HG03571 (cell line): ENCODE measurements around the gene NLRP5.

Experiments
- ATAC-seq: cut with Tn5 transposase; IDR thresholded peaks from one replicate; pipeline ENCODE4 v1.9.1; 2021; ENCODE audit not compliant: unreplicated experiment

Gene NLRP5

DNA sequence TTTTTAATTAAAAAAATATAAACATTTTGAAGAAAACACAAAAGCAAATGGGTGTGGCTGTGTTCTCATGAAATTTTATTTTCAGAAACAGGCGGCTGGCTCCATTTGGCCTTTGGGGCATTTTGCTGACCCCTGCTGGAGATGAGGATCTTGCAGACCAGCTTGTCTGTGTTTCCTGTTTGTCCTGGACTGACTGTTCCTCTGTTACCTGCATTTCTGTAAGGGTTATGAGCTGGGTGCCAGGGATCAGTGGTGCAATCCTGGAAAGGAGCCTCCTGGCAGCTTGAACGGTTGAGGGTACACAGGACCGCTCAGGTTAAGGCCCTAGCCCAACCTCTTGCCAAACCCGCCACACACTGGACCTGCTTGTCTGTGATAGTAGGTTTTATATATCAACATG lies 84.6 kb downstream of the NLRP5 start:
- no peak for ATAC-seq

- no peak for ATAC-seq
These were observed 89.9 kb downstream of the NLRP5 start for GRCh38 chr19:56076498-56076897.

GRCh38 chr19:56079609-56080008 lies 93.0 kb downstream of the NLRP5 start:
- no peak for ATAC-seq

DNA sequence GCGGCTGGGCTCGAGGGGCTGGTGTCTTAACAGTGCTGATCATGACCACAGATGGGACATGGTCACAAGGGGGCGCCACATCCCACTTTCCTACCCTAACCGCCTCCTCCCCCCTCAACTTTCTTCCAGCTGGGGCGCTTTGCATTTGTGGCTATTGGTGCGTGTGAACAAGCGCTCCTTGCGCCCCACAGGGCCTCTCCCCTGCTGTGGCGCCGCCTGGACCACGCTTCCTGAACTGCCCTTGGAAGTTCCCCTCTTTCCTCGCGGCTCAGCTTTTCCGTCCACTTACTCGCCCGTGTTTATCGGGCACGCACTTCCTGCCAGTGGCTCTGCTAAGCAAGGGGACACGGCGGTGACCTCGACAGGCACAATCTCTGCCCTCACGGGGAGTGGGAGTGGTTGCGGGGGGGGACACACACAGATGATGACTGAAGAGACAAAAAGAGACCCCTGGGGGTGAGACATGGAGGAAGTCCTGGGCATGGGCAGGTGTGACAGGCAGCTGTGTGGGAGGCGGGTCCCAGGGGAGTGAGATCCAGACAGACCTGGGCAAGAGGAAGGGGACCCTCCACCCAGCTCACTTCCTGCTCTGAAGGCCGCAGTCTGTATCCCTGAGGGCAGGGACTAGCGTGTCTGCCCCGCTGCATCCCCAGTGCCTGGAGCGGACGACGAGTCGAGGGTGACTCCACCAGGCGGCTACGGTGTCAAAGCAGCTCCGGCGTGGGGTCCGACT lies 94.3 kb downstream of the NLRP5 start:
- ATAC-seq: peak; percentile 73

- ATAC-seq: no peak
These were observed 97.1 kb downstream of the NLRP5 start for GRCh38 chr19:56083668-56084067.

DNA sequence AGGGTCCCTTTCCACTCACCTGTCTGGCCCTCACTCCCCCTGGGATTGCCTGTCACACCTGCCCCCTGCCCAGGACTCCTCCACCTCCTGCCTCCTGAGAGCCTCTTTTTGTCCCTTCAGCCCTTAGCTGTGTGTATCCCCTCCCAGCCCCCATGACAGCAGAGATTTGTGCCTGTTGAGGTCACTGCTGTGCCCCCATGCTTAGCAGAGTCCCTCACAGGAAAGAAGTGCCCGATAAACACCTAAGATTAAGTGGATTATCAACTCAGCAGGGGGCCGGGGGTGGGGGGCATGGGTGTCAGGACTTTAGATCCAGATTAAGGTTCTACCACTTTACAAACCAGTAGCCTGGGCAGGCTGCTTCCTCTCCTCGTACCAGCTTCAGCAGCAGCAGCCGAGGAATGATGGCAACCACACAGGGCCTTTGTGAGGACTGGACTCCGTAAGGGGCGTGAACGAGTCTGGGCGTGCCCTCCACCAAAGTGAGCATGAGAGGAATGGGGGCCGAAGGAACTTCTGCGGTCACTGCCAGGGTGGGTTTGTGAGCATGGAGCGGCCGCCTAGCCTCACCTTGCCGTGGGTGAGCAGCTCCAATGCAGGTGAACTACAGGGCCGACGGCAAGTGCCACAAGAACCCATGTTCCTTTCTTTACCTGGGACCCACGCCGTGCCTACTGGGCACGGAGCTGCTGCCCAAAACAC lies 98.4 kb downstream of the NLRP5 start:
- ATAC-seq: no peak

DNA sequence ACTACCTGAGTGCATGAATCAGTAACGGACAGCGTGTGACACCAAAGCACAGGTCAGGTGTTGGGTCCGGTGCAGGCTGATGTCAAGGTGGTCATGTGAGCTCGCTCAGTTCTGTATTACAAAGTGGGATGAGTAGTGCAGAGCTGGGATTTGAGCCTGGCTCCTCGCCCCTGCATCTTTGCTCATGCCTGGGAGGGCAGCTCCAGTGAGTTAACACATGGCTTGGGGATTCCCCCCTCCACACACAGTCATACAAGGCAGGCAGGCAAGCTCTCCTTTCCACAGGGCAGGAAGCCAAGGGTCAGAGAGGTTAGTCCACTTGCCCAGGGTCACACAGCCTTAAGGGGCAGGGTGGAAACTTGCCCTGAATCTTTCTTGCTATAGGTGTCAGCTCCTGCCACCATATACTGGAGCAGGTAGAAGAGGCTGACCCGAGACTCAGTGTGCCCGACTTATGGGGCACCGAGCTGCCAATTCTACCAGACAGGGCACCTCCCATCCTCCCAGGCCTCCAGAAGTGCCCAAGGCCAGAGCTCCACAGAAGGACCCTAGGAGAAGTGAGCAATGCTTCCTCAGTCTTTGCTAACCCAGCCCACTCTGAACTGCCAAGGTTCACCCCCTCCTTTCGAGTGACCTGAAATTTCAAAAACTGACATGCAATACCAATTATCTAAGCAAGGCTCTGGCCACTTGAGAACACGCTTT lies 99.1 kb downstream of the NLRP5 start:
- no peak for ATAC-seq

DNA sequence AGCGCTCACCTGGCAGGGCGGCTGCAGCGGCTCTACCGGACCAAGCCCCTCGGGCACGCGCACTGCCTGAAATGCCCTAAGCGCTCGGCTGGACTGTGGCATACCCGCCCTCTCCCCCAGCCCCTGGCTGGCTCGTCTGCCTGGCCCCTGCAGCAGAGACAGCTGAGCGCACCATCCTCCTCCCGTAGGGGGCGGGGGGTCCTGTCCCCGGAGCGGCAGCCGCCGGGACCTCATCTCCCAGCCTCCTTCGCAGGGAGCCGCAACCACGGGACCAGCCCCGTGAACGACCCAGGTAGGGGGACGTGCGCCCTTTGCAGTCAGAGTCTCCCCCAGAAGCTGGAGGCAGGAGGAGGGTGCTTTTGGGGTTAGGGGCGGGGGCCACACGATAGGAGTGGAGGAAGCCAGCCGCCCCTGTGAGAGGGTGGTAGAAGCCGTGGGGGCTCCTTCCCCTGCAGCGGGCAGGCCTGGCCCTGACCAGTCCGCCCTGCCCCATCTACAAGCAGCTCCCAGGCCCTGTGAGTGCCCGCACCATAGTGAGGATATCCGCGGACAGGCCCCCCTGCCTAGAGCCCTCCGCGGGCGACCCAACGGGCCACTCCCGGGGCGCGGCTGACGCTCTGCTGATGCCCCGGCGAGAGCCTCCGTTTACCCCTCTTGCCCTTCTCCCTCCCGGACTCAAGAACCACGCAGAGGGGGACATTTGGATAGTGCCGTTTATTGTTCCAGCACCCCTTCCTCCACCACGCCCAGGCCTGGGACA lies 100.3 kb downstream of the NLRP5 start:
- no peak for ATAC-seq

DNA sequence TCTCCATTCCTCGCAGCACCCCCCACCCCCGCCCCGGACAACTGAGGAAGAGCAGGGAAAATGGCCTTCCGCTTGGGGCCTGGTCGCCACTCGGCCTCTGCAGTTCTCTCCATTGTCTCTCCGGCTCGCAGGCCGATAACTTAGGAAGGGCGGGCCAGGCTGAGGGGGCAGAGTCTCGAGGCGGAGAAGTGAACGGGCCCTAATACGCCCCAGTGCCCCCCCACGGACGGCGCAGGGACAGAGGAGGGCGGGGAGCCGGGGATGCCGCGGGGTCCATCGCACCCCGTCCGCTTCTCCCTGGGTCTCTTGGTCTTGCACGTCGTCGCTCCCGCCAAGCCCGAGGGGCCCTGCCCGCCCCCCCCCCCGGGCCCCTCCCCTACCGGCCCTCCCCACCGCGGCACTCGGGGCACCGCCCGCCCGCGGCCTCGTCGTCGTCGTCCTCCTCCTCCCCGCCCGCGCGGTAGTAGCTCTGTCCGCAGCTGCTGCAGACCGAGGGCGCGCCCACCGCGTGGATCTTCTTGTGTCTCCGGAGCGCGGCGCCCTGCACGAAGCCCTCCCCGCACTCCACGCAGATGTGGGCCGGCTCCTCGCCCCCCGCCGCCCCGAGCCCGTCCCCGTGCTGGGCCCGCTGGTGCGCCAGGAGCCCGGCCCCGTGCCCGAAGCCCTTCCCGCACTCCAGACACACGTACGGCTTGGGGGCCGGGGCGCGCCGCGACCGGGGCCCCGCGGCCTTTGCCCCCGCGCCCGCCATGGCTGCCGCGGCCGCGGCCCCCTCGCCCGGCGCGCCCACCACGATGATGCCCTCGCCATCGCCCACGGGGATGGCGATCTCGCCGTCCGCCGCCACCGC lies 101.3 kb downstream of the NLRP5 start:
- ATAC-seq: no peak

- ATAC-seq: no peak
These were observed 102.1 kb downstream of the NLRP5 start for GRCh38 chr19:56088497-56089215.

- ATAC-seq: no peak
These were observed 102.8 kb downstream of the NLRP5 start for GRCh38 chr19:56089344-56089743.

- ATAC-seq: no peak
These were observed 104.5 kb downstream of the NLRP5 start for GRCh38 chr19:56091066-56091490.

GRCh38 chr19:56091751-56092546 lies 105.4 kb downstream of the NLRP5 start:
- ATAC-seq: no peak

- ATAC-seq: no peak
These were observed 106.4 kb downstream of the NLRP5 start for GRCh38 chr19:56092685-56093631.

DNA sequence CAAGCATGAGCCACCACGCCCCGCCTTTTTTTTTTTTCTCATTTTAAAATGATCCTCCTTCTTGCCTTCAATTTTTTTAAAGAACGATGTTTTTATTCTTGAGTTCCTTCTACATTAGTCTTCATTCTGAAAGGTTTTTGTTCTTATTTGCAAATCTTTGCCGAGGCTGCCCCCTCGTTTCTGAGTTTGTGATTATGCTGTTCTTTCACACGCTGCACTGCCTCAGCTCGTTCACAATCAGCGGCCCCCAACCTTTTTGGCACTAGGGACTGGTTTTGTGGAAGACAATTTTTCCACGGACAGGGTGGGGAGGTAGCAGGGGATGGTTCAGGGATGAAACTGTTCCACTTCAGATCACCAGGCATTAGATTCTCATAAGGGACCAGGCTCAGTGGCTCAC lies 107.9 kb downstream of the NLRP5 start:
- ATAC-seq: no peak

GRCh38 chr19:56096665-56097064 lies 110.1 kb downstream of the NLRP5 start:
- ATAC-seq: no peak

GRCh38 chr19:56097306-56097705 lies 110.7 kb downstream of the NLRP5 start:
- ATAC-seq: no peak

DNA sequence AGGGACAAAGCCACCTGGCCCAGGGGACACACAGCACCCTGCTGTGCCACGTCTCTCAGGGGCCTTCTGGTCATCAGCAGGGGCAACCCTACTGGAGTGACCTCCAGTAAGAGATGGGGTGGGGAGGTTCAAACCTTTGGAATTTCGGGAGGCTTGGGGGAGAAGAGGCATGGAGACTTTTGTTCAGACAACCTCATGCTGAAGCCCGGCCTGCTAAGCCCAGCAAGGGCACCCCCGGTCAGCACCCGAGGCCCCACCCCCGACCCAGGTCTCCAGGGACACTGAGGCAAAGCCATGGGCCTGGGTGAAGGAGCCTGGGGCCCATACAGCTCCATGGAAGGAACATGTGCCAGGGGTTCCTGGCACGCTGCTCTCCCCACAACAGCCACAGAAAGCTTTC lies 111.2 kb downstream of the NLRP5 start:
- no peak for ATAC-seq
